Adipose tissue (tissue), 3 donors: ENCODE measurements around the gene RNF217. TPM values are rescaled to one million over a fixed set of nuclear protein-coding genes. Genes with fewer than 3 reads are reported as not detected.

Source experiments
- H3K27ac ChIP-seq: one replicate; pipeline ENCODE4 v1.5.1; 2013; ENCODE audit warnings: low read depth, low read length
- WGBS, 3 donors: extraction: QIAGEN DNeasy Blood & Tissue Kit; methylation state at CpG; one replicate each; pipeline ENCODE4 v1.1.7; 2013; 5-methylcytosine and 5-hydroxymethylcytosine counted together
- polyA plus RNA-seq, 3 donors: library from polyadenylated mRNA; stranded (reverse); fragments of 200-250 nt; gene quantifications; one replicate each; pipeline ENCODE4 v1.2.3, GENCODE V29; 2013
- donor health status: healthy with polysubstance abuse.
- donor health status: Bipolar disorder and iron deficiency.
- donor health status: healthy.

The RNF217 gene
- polyA plus RNA-seq, 3 donors, result 1.8 to 10.1 (median 7.8) TPM

DNA sequence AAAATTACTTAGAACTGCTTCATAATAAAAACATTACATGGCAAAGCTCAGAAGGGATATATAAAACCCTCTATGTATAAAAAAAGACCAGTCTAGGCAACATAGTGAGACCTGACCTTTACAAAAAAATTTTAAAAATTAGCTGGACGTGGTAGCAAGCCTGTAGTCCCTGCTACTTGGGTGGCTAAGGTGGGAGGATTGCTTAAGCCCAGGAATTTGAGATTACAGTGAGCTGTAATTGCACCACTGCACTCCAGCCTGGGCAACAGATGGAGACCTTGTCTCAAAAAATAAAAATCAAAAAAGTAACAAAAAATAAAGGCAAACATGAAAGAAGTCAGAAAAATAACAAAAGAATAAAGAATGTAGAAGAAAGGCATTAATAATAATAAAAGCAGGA, 169.8 kb downstream of the RNF217 start:
- 59 to 62% (median 62%) methylated on average over 1 of the region's 1 CpG for WGBS, 3 donors

DNA sequence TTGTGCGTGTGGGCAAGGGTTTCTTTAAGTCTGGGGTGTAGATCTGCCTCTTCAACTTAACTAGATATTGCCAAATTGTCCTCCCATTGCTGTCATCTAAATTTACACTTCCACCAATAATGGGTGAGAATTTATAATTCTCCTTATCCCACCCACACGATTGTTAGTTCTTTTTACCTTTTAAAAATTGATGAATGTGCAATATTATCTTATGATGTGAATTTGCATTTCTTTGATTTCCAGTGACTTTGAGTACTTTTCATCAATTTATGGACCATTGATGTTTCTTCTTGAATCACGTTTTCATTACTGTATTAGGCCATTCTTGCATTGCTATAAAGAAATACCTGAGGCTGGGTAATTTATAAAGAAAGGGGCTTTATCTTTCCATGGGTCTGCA, 174.1 kb downstream of the RNF217 start:
- WGBS, 3 donors, result 76 to 89% (median 87%) methylated on average over 3 of the region's 3 CpGs
- H3K27ac ChIP-seq, result no peak overlapping the region

More for the DNA sequence above, 169.8 kb downstream of the RNF217 start:
- no peak overlapping the region for H3K27ac ChIP-seq

DNA sequence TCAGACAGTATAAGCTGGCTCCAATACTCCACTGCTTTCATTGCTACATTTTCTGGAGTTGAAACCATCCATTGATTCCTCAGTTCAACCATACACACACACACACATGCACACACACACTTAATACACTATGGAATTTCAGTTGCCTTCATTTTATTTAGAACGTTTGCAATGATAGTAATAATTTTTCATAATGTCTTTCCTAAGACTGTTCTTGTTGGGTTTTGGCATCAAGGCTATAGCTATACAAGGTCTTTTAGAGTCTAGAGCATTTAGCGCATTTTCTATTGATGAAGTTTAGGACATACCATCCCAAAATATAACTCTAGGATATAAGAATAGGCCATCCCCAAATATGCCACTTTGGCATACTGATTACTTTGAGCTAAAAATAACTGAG, 175.8 kb downstream of the RNF217 start:
- 64 to 85% (median 82%) methylated on average over 2 of the region's 2 CpGs for WGBS, 3 donors
- no peak overlapping the region for H3K27ac ChIP-seq

DNA sequence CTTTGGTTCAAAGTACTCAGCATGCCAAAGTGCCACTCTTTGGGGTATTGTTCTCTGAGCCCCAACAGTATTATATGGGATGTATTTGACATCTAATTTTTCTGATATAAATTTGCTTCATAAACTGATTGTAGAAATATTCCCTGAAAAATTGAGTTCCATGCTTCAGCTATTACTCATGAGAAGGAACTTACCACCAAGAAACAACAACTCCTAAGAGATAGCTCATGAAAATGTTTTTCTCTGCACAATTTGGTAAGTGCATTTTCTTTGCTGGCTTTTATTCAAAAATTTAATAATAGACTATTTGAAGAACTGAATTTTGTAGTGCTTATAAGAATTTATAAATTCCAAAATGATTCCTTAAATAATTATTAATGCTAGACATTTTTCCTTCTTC, 178.6 kb downstream of the RNF217 start:
- no peak overlapping the region for H3K27ac ChIP-seq

Other genes starting within 250 kb of the RNF217 start
- gene TPD52L1, start 191.3 kb downstream of the RNF217 start, polyA plus RNA-seq, result 10 to 100 TPM; 37.3 to 76.6 (median 38.3) TPM